Tibial nerve (tissue), 4 donors: ENCODE results near the gene UTS2R. TPM values are rescaled to one million over a fixed set of nuclear protein-coding genes. Genes with fewer than 3 reads are reported as not detected.
A peak's percentile ranks its signal among the peaks of the same experiment; 100 is the strongest.

ENCODE experiments used
- DNase-seq, 2 donors: peaks; one replicate each; pipeline ENCODE4 v3.0.0-alpha.2; 2019; ENCODE audit warnings: low spot score in 2 of 2
- H3K27ac ChIP-seq, 4 donors: fragments of 200-600 bp; sonication (generic) in 3 of 4; one replicate each; pipeline ENCODE4 v1.5.1; 2017 to 2019; ENCODE audit warnings: mild to moderate bottlenecking in 1 of 4
- H3K27me3 ChIP-seq, 2 donors: fragments of 200-600 bp; sonication (generic) in 1 of 2; one replicate each; pipeline versions ENCODE4 v1.5.1 to v1.6.0; 2017 to 2019
- H3K36me3 ChIP-seq, 3 donors: fragments of 200-600 bp; sonication (generic); one replicate each; pipeline ENCODE4 v1.5.1; 2018 to 2019
- H3K4me1 ChIP-seq, 4 donors: fragments of 200-600 bp; sonication (generic) in 3 of 4; one replicate each; pipeline ENCODE4 v1.5.1; 2017 to 2019
- H3K4me3 ChIP-seq, 4 donors: fragments of 200-600 bp; sonication (generic) in 3 of 4; one replicate each; pipeline ENCODE4 v1.5.1; 2017 to 2019; ENCODE audit warnings: mild to moderate bottlenecking in 1 of 4, moderate library complexity in 1 of 4
- H3K9me3 ChIP-seq, 4 donors: fragments of 200-600 bp; sonication (generic) in 3 of 4; one replicate each; pipeline ENCODE4 v1.5.1; 2017 to 2019
- EP300 ChIP-seq, 2 donors: sonication (generic); formaldehyde crosslinking; IDR thresholded peaks; one replicate each; pipeline ENCODE4 v1.6.1; 2017; ENCODE audit warnings: antibody characterized with exemption in 2 of 2, mild to moderate bottlenecking in 1 of 2
- POLR2A ChIP-seq, 2 donors: fragments of 450-650 bp; IDR thresholded peaks; one replicate each; pipeline ENCODE4 v1.6.1; 2017; ENCODE audit warnings: antibody characterized with exemption in 2 of 2, mild to moderate bottlenecking in 2 of 2, moderate library complexity in 2 of 2
- WGBS, 2 donors: methylation state at CpG; one replicate each; pipeline ENCODE4 v1.1.5; 2018; 5-methylcytosine and 5-hydroxymethylcytosine counted together
- total RNA-seq, 4 donors: library from RNA; depleted of rRNA; stranded (reverse); fragments of >200 nt; gene quantifications; one replicate each; pipeline ENCODE4 v1.1.0, GENCODE V29; 2016
- TF ChIP-seq, protein P1 (sequence below), 5 experiments: fragments of 200-600 bp in 3 of 5; fragments of 450-650 bp in 2 of 5; sonication (generic) in 3 of 5; IDR thresholded peaks; one replicate each; pipeline ENCODE4 v1.5.1; 2016 to 2019; ENCODE audit warnings: antibody characterized with exemption in 5 of 5, mild to moderate bottlenecking in 3 of 5, moderate library complexity in 2 of 5

The UTS2R gene
- total RNA-seq, 4 donors from 2014 or later = 0.20 TPM; not detected in 3

DNA sequence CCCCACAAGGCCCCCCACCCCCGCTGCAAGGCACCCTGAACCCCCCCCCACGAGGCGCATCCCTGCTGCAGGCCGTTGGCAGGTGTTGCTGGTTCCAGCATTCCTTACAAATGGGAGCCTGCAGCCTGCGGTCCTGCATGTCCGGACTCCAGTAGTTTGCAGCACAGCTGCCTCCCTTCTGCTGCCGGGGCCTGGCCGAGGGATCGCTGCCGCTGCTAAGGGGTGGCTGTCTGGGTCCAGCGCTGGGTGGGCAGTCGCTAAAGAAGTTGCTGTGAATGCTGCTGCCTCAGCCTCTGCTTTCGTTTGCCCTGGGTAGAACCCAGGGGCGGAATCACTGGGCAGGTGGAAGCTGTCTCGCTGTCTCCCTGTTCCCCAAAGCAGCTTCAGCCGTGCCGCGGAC, 11.8 kb downstream of the UTS2R start:
- H3K9me3 ChIP-seq = no peaks in the 10 kb centered on the region
- TF ChIP-seq, protein P1, sequence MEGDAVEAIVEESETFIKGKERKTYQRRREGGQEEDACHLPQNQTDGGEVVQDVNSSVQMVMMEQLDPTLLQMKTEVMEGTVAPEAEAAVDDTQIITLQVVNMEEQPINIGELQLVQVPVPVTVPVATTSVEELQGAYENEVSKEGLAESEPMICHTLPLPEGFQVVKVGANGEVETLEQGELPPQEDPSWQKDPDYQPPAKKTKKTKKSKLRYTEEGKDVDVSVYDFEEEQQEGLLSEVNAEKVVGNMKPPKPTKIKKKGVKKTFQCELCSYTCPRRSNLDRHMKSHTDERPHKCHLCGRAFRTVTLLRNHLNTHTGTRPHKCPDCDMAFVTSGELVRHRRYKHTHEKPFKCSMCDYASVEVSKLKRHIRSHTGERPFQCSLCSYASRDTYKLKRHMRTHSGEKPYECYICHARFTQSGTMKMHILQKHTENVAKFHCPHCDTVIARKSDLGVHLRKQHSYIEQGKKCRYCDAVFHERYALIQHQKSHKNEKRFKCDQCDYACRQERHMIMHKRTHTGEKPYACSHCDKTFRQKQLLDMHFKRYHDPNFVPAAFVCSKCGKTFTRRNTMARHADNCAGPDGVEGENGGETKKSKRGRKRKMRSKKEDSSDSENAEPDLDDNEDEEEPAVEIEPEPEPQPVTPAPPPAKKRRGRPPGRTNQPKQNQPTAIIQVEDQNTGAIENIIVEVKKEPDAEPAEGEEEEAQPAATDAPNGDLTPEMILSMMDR (IDR thresholded peaks at IDR 0.05) = no peak
- no peak for TF ChIP-seq EP300 (IDR thresholded peaks at IDR 0.05)
- TF ChIP-seq POLR2A (IDR thresholded peaks at IDR 0.05) = no peak
- H3K4me1 ChIP-seq = peaks cover 0 to 39% (median 5%) of the 10 kb centered on the region in 4 donors
- DNase-seq = no peak
- no peak overlapping the region for H3K4me3 ChIP-seq
- H3K27ac ChIP-seq = no peak overlapping the region
- 54 to 65% methylated on average over 10 of the region's 18 CpGs for WGBS, 2 donors
- H3K36me3 ChIP-seq = no peaks in the 10 kb centered on the region
- H3K27me3 ChIP-seq = peaks cover 0 to 59% of the 10 kb centered on the region in 2 donors

DNA sequence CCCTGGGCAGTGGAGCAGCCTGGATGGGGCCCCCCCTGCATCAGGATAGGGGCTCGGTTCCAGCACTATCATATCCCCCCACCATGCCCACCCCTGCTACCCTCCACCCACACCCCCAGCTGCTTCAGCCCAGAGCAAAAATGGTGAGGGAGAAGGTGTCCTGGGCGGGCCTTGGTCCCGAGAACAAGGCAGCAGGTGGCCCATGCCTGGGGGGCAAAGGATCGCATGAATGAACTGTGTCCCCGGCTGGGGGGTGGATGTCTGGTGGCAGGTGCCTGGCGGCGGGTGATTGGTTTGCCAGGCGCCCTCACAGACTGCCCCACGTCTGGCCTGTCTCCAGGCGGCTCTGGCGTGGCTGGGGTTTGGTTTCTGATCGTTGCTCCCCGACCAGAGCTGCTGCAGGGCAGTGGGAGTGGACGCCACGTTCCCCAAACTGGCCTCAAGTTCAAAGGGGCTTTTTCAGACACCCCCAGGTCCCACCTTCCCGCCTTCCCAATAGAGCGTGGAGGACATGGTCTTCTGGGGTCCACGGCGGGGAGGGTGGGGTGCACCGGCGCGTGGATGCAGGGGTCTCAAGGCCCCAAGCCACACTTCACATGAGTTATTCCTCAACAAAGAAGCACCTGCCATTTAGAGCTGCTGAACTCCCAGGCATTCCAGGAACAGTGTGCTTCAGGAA, 12.6 kb downstream of the UTS2R start:
- no peaks in the 10 kb centered on the region for H3K36me3 ChIP-seq
- no peak overlapping the region for H3K27ac ChIP-seq
- H3K9me3 ChIP-seq = no peaks in the 10 kb centered on the region
- H3K4me1 ChIP-seq = peaks cover 0 to 39% (median 5%) of the 10 kb centered on the region in 4 donors
- TF ChIP-seq, protein P1 (IDR thresholded peaks at IDR 0.05) = no peak
- TF ChIP-seq POLR2A (IDR thresholded peaks at IDR 0.05) (no peak), EP300 (IDR thresholded peaks at IDR 0.05) (no peak)
- H3K4me3 ChIP-seq = no peak overlapping the region
- 65 to 73% methylated on average over 17 to 21 of the region's 22 CpGs for WGBS, 2 donors
- no peak for DNase-seq
- peaks cover 0 to 54% of the 10 kb centered on the region in 2 donors for H3K27me3 ChIP-seq

DNA sequence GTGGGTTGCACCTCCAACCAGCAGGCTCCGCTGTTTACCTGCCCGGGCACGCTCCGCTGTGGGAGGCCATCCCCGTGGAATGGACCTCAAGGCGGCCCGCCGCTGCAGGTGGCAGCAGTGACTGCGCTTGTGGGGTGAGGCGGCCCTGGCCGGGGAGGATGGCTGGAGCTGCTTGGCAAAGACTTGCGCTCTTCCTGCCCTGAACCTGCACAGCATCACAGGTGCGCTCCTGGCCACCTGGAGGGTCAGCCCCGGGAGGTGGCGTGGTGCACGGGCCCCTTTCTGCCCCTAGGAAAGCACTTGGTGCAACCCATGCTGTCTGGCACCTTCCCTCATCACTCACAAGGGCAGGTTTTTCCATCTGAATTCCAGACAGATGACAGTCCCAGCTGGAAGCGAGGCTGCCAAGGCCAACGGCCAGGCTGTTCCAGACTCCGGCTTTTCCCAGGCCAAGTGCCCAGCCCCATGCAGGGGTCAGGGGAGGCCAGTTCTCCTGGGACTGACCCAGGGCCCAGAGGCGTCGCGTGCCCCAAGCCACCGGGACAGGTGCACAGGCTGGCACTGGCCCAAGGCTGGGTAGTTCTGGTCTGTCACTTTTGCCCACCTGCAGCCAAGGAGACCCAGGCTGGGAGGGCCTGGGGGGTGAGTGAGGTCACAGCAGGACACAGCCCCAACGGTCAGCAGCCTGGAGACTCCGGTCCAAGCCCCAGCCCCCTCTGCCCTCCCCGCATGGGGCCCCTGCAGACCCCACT, 13.3 kb downstream of the UTS2R start:
- peaks cover 0 to 48% of the 10 kb centered on the region in 2 donors for H3K27me3 ChIP-seq
- DNase-seq = peak; percentile 48 to 54
- WGBS, 2 donors = 60% methylated on average over 23 of the region's 26 CpGs

DNA sequence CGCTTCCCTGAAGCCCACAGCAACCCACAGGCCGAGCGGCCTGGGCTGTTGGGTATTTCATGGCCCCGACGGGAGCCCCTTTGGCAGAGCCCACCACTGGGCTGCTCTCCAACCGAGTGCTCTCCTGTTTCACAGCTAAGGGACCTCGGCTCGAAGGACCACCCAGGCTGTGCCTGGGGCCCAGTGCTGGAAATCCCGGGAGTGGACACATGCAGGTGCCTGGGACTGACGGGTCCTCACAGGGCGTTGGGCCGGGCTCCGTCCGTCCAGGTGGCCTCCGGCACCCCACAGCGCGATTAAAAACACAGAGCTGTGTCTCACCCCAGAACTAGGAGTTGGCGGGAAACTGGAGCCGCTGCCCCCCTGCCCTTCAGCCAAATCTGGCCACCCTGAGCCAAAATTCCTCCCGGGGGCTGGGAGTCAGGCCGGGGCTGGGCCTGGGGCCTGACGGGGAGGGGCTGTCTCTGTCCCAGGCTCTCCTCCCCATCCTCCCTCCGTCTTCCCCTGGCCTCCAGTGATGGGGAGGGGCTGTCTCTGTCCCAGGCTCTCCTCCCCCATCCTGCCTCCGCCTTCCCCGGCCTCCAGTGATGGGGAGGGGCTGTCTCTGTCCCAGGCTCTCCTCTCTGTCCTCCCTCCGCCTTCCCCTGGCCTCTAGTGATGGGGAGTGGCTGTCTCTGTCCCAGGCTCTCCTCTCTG, 14.1 kb downstream of the UTS2R start:
- Histone ChIP-seq H3K27ac (peak overlapping the region in 1 of 4 donors; percentile 46), H3K27me3 (peaks cover 0 to 45% of the 10 kb centered on the region in 2 donors), H3K36me3 (peaks cover 0 to 10% (median 0%) of the 10 kb centered on the region in 3 donors), H3K9me3 (no peaks in the 10 kb centered on the region), H3K4me3 (no peak overlapping the region), H3K4me1 (peaks cover 0 to 39% (median 5%) of the 10 kb centered on the region in 4 donors)
- WGBS, 2 donors = 7 to 18% methylated on average over 2 to 17 of the region's 26 CpGs
- no peak for TF ChIP-seq POLR2A (IDR thresholded peaks at IDR 0.05)
- TF ChIP-seq, protein P1 (IDR thresholded peaks at IDR 0.05) = no peak
- TF ChIP-seq EP300 (IDR thresholded peaks at IDR 0.05) = no peak
- DNase-seq = no peak

More for the DNA sequence above, 13.3 kb downstream of the UTS2R start:
- Histone ChIP-seq H3K9me3 (no peaks in the 10 kb centered on the region), H3K36me3 (peaks cover 0 to 4% (median 0%) of the 10 kb centered on the region in 3 donors), H3K27ac (peak overlapping the region in 1 of 4 donors; percentile 46), H3K4me3 (no peak overlapping the region), H3K4me1 (peaks cover 0 to 39% (median 5%) of the 10 kb centered on the region in 4 donors)
- TF ChIP-seq EP300 (IDR thresholded peaks at IDR 0.05) (peak in 1 of 2 donors; percentile 37), POLR2A (IDR thresholded peaks at IDR 0.05) (no peak)

DNA sequence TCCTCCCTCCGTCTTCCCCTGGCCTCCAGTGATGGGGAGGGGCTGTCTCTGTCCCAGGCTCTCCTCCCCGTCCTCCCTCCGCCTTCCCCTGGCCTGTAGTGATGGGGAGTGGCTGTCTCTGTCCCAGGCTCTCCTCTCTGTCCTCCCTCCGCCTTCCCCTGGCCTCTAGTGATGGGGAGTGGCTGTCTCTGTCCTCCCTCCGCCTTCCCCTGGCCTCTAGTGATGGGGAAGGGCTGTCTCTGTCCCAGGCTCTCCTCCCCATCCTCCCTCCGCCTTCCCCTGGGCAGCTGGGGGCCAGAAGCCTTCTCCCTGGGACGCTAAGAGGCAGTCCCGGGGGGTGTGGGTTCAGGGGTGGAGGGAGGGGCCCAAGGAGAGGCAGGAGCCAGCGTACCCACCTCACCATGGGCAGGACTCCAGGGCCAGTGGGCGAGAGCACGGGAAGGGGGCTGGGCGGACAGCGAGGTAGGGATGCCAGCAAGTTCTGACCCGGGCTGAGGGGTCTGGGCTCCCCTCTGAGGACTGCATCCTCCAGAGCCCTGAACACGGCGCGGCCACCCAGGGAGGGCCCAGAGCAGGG, 14.8 kb downstream of the UTS2R start:
- no peak for DNase-seq
- Histone ChIP-seq H3K27ac (peak overlapping the region in 1 of 4 donors; percentile 0), H3K4me1 (peaks cover 0 to 39% (median 5%) of the 10 kb centered on the region in 4 donors), H3K36me3 (peaks cover 0 to 15% (median 0%) of the 10 kb centered on the region in 3 donors), H3K27me3 (peaks cover 0 to 45% of the 10 kb centered on the region in 2 donors), H3K9me3 (no peaks in the 10 kb centered on the region), H3K4me3 (no peak overlapping the region)
- 39 to 40% methylated on average over 6 to 14 of the region's 17 CpGs for WGBS, 2 donors
- TF ChIP-seq, protein P1 (IDR thresholded peaks at IDR 0.05) = no peak
- TF ChIP-seq POLR2A (IDR thresholded peaks at IDR 0.05) (no peak), EP300 (IDR thresholded peaks at IDR 0.05) (no peak)
